HepG2 (cell line): ENCODE measurements around the gene PPM1F. TPM values are rescaled to one million over a fixed set of nuclear protein-coding genes. Genes with fewer than 3 reads are reported as not detected.

Experiments
- MAZ ChIP-seq, 2 experiments: sonication (generic) in 1 of 2; formaldehyde crosslinking in 1 of 2; IDR thresholded peaks; 2 replicates each; pipeline versions ENCODE4 v1.5.0 to v1.6.1; 2012 to 2020; ENCODE audit warnings: low read depth in 2 of 2, mild to moderate bottlenecking in 2 of 2, borderline replicate concordance in 1 of 2, improper control_type of control experiment in 1 of 2, low read length in 1 of 2, missing genetic modification reagents in 1 of 2, moderate library complexity in 1 of 2
- SOX5 ChIP-seq: IDR thresholded peaks from 2 replicates; pipeline ENCODE4 v1.6.1; 2016; ENCODE audit warnings: borderline replicate concordance
- ZBTB38 ChIP-seq: sonication (generic); formaldehyde crosslinking; IDR thresholded peaks from 2 replicates; pipeline ENCODE4 v1.5.1; 2020; ENCODE audit warnings: mild to moderate bottlenecking, missing genetic modification reagents
- ZNF101 ChIP-seq: sonication (generic); formaldehyde crosslinking; IDR thresholded peaks from 2 replicates; pipeline ENCODE4 v1.4.0; 2020; ENCODE audit warnings: mild to moderate bottlenecking, low read depth, missing genetic modification reagents, borderline replicate concordance
- ZNF260 ChIP-seq: sonication (generic); formaldehyde crosslinking; IDR thresholded peaks from 2 replicates; pipeline ENCODE4 v1.4.0; 2020; ENCODE audit warnings: missing genetic modification reagents, low read depth, mild to moderate bottlenecking, borderline replicate concordance
- ZNF282 ChIP-seq: fragments of 450-650 bp; IDR thresholded peaks from 2 replicates; pipeline ENCODE4 v1.6.1; 2018; ENCODE audit not compliant: partially characterized antibody
- ZNF382 ChIP-seq: sonication (generic); formaldehyde crosslinking; IDR thresholded peaks from 2 replicates; pipeline ENCODE4 v1.5.0; 2020; ENCODE audit warnings: missing genetic modification reagents, mild to moderate bottlenecking, borderline replicate concordance
- polyA plus RNA-seq, 8 experiments: library from polyadenylated mRNA; depleted of rRNA in 3 of 8; stranded (reverse) in 7 of 8; unstranded in 1 of 8; fragments of >200 nt; fragmentation: Illumina TruSeq in 4 of 8; extraction: Trizol in 4 of 8; gene quantifications; 2 replicates each; pipeline versions ENCODE4 v1.2.1 to v1.2.3, GENCODE V29; 2011 to 2016; ENCODE audit warnings: low read depth in 4 of 8, missing spikeins in 1 of 8, mixed read lengths in 1 of 8; ENCODE audit not compliant: insufficient read depth in 1 of 8
- total RNA-seq, 5 experiments: library from RNA; depleted of rRNA; stranded (reverse); fragments of >200 nt; fragmentation: Illumina TruSeq; extraction: Trizol; gene quantifications; 2 replicates each; pipeline ENCODE4 v1.2.3, GENCODE V29; 2016; ENCODE audit warnings: low read depth in 1 of 5
- TF ChIP-seq, protein P1 (sequence below): sonication (generic); formaldehyde crosslinking; IDR thresholded peaks from 2 replicates; pipeline ENCODE4 v1.4.0; 2020; ENCODE audit warnings: missing genetic modification reagents
- TF ChIP-seq, protein P2 (sequence below): sonication (generic); formaldehyde crosslinking; IDR thresholded peaks from 2 replicates; pipeline ENCODE4 v1.8.0; 2022; ENCODE audit warnings: mild to moderate bottlenecking, missing genetic modification reagents, moderate library complexity
- TF ChIP-seq, protein P3 (sequence below): sonication (generic); formaldehyde crosslinking; conservative IDR thresholded peaks from 2 replicates; pipeline ENCODE4 v1.8.0; 2022; ENCODE audit warnings: low read depth, missing genetic modification reagents
- TF ChIP-seq, protein P4 (sequence below): sonication (generic); formaldehyde crosslinking; conservative IDR thresholded peaks from 2 replicates; pipeline ENCODE4 v1.4.0; 2020; ENCODE audit warnings: missing genetic modification reagents
- TF ChIP-seq, protein P5 (sequence below): sonication (generic); formaldehyde crosslinking; IDR thresholded peaks from 2 replicates; pipeline ENCODE4 v1.4.0; 2020; ENCODE audit warnings: missing genetic modification reagents
- TF ChIP-seq, protein P6 (sequence below): sonication (generic); formaldehyde crosslinking; conservative IDR thresholded peaks from 2 replicates; pipeline ENCODE4 v1.4.0; 2020; ENCODE audit warnings: missing genetic modification reagents

PPM1F gene
- total and polyA plus RNA-seq, 2 of the 13 experiments (the other 11 are each of a cell fraction or from before 2014, with no cell fraction given), result 11.0 to 19.6 TPM

DNA sequence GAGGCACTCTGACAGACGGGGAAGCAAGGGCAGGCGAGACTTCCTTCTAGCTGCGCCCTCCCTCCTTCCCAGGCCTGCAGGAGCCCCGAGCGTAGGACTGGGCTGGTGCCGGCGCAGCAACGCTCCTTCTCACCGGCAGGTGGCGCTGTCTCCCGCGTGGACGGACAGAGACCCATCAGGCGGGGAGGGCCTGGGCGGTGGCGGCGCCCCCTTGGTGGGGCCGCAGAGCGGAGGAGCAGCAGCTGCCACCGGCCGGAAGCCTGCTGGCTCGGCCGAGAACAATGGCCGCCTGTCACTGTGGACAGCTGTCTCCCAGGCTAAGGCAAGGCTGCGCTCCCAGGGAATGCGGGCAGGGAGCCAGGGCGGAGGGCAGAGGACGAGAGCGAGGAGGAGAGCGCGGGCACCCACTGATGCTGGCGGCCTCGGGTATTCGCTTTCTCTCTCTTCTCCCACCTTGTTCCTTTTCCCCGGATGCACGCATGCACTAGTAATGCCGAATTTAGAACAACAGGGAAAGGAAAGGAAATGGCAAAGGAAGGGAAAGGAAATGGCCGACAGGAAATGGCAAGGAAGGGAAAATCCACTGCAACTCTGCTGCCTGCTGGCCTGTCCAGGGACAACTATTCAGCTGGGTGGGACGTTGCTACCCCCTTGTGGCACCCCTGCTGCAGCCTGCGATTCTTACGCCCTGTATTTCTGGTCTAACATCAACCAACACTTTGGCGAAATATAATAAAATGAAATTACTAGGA lies 14.4 kb downstream of the PPM1F start (continued):
- TF ChIP-seq, protein P1, sequence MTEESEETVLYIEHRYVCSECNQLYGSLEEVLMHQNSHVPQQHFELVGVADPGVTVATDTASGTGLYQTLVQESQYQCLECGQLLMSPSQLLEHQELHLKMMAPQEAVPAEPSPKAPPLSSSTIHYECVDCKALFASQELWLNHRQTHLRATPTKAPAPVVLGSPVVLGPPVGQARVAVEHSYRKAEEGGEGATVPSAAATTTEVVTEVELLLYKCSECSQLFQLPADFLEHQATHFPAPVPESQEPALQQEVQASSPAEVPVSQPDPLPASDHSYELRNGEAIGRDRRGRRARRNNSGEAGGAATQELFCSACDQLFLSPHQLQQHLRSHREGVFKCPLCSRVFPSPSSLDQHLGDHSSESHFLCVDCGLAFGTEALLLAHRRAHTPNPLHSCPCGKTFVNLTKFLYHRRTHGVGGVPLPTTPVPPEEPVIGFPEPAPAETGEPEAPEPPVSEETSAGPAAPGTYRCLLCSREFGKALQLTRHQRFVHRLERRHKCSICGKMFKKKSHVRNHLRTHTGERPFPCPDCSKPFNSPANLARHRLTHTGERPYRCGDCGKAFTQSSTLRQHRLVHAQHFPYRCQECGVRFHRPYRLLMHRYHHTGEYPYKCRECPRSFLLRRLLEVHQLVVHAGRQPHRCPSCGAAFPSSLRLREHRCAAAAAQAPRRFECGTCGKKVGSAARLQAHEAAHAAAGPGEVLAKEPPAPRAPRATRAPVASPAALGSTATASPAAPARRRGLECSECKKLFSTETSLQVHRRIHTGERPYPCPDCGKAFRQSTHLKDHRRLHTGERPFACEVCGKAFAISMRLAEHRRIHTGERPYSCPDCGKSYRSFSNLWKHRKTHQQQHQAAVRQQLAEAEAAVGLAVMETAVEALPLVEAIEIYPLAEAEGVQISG (CRISPR knock-in tag), result peak; percentile 89
- TF ChIP-seq ZNF101, result no peak
- TF ChIP-seq, protein P2, sequence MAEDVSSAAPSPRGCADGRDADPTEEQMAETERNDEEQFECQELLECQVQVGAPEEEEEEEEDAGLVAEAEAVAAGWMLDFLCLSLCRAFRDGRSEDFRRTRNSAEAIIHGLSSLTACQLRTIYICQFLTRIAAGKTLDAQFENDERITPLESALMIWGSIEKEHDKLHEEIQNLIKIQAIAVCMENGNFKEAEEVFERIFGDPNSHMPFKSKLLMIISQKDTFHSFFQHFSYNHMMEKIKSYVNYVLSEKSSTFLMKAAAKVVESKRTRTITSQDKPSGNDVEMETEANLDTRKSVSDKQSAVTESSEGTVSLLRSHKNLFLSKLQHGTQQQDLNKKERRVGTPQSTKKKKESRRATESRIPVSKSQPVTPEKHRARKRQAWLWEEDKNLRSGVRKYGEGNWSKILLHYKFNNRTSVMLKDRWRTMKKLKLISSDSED (CRISPR knock-in tag), result no peak
- no peak for TF ChIP-seq ZNF260
- no peak for TF ChIP-seq ZNF382 (CRISPR knock-in tag)
- TF ChIP-seq, protein P3, sequence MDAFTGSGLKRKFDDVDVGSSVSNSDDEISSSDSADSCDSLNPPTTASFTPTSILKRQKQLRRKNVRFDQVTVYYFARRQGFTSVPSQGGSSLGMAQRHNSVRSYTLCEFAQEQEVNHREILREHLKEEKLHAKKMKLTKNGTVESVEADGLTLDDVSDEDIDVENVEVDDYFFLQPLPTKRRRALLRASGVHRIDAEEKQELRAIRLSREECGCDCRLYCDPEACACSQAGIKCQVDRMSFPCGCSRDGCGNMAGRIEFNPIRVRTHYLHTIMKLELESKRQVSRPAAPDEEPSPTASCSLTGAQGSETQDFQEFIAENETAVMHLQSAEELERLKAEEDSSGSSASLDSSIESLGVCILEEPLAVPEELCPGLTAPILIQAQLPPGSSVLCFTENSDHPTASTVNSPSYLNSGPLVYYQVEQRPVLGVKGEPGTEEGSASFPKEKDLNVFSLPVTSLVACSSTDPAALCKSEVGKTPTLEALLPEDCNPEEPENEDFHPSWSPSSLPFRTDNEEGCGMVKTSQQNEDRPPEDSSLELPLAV (CRISPR knock-in tag), result no peak
- TF ChIP-seq, protein P4, sequence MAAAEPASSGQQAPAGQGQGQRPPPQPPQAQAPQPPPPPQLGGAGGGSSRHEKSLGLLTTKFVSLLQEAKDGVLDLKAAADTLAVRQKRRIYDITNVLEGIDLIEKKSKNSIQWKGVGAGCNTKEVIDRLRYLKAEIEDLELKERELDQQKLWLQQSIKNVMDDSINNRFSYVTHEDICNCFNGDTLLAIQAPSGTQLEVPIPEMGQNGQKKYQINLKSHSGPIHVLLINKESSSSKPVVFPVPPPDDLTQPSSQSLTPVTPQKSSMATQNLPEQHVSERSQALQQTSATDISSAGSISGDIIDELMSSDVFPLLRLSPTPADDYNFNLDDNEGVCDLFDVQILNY, result no peak
- peak; percentile 82; the same call in 1 of the 2 replicates for TF ChIP-seq MAZ (IDR thresholded peaks at IDR 0.05; ENCODE audit: borderline replicate concordance, low read depth, low read length)
- peak; percentile 91 for TF ChIP-seq MAZ (CRISPR knock-in tag; IDR thresholded peaks at IDR 0.05; ENCODE audit: low read depth)
- TF ChIP-seq ZNF282, result no peak
- TF ChIP-seq, protein P5, sequence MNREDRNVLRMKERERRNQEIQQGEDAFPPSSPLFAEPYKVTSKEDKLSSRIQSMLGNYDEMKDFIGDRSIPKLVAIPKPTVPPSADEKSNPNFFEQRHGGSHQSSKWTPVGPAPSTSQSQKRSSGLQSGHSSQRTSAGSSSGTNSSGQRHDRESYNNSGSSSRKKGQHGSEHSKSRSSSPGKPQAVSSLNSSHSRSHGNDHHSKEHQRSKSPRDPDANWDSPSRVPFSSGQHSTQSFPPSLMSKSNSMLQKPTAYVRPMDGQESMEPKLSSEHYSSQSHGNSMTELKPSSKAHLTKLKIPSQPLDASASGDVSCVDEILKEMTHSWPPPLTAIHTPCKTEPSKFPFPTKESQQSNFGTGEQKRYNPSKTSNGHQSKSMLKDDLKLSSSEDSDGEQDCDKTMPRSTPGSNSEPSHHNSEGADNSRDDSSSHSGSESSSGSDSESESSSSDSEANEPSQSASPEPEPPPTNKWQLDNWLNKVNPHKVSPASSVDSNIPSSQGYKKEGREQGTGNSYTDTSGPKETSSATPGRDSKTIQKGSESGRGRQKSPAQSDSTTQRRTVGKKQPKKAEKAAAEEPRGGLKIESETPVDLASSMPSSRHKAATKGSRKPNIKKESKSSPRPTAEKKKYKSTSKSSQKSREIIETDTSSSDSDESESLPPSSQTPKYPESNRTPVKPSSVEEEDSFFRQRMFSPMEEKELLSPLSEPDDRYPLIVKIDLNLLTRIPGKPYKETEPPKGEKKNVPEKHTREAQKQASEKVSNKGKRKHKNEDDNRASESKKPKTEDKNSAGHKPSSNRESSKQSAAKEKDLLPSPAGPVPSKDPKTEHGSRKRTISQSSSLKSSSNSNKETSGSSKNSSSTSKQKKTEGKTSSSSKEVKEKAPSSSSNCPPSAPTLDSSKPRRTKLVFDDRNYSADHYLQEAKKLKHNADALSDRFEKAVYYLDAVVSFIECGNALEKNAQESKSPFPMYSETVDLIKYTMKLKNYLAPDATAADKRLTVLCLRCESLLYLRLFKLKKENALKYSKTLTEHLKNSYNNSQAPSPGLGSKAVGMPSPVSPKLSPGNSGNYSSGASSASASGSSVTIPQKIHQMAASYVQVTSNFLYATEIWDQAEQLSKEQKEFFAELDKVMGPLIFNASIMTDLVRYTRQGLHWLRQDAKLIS, result no peak
- TF ChIP-seq SOX5 (CRISPR knock-in tag), result peak; percentile 79
- TF ChIP-seq, protein P6, sequence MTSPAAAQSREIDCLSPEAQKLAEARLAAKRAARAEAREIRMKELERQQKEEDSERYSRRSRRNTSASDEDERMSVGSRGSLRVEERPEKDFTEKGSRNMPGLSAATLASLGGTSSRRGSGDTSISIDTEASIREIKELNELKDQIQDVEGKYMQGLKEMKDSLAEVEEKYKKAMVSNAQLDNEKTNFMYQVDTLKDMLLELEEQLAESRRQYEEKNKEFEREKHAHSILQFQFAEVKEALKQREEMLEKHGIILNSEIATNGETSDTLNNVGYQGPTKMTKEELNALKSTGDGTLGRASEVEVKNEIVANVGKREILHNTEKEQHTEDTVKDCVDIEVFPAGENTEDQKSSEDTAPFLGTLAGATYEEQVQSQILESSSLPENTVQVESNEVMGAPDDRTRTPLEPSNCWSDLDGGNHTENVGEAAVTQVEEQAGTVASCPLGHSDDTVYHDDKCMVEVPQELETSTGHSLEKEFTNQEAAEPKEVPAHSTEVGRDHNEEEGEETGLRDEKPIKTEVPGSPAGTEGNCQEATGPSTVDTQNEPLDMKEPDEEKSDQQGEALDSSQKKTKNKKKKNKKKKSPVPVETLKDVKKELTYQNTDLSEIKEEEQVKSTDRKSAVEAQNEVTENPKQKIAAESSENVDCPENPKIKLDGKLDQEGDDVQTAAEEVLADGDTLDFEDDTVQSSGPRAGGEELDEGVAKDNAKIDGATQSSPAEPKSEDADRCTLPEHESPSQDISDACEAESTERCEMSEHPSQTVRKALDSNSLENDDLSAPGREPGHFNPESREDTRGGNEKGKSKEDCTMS, result no peak
- peak; percentile 44; the same call in 1 of the 2 replicates for TF ChIP-seq ZBTB38
